KMS-11 (cell line): ENCODE measurements around the gene CD300LG.

Experiments used
- H2AFZ ChIP-seq: fragments of 200-600 bp; sonication (generic); 2 replicates; pipeline ENCODE4 v1.6.1; 2016; ENCODE audit warnings: antibody characterized with exemption, mixed run types, low read depth
- H3K27ac ChIP-seq: fragments of 200-600 bp; sonication (generic); 2 replicates; pipeline ENCODE4 v1.6.1; 2016; ENCODE audit warnings: mild to moderate bottlenecking, mixed run types
- H3K27me3 ChIP-seq: fragments of 200-600 bp; sonication (generic); 2 replicates; pipeline ENCODE4 v1.6.1; 2017; ENCODE audit warnings: mild to moderate bottlenecking, low read depth, mixed run types, moderate library complexity; ENCODE audit not compliant: insufficient read depth
- H3K36me3 ChIP-seq: fragments of 200-600 bp; sonication (generic); 2 replicates; pipeline ENCODE4 v1.6.1; 2017; ENCODE audit warnings: mild to moderate bottlenecking, mixed run types; ENCODE audit not compliant: insufficient read depth
- H3K4me1 ChIP-seq: fragments of 200-600 bp; sonication (generic); 2 replicates; pipeline ENCODE4 v1.6.1; 2016; ENCODE audit warnings: mild to moderate bottlenecking, low read depth, mixed run types; ENCODE audit not compliant: poor library complexity, severe bottlenecking
- H3K4me2 ChIP-seq: fragments of 200-600 bp; sonication (generic); 2 replicates; pipeline ENCODE4 v1.7.0; 2016; ENCODE audit warnings: mild to moderate bottlenecking, mixed run types
- H3K4me3 ChIP-seq: fragments of 200-600 bp; sonication (generic); IDR thresholded peaks from 2 replicates; pipeline ENCODE4 v1.6.1; 2017; ENCODE audit warnings: low read depth, low read length, mixed read lengths; ENCODE audit not compliant: insufficient read depth
- H3K79me2 ChIP-seq: fragments of 200-600 bp; sonication (generic); 2 replicates; pipeline ENCODE4 v1.6.1; 2016; ENCODE audit warnings: low read depth, mixed run types; ENCODE audit not compliant: insufficient read depth
- H3K9ac ChIP-seq: fragments of 200-600 bp; sonication (generic); 2 replicates; pipeline ENCODE4 v1.6.1; 2016; ENCODE audit warnings: mild to moderate bottlenecking, mixed run types
- H4K20me1 ChIP-seq: fragments of 200-600 bp; sonication (generic); 2 replicates; pipeline ENCODE4 v1.6.1; 2016; ENCODE audit warnings: mild to moderate bottlenecking, mixed run types; ENCODE audit not compliant: insufficient read depth
- CTCF ChIP-seq: fragments of 200-600 bp; sonication (generic); conservative IDR thresholded peaks from 2 replicates; pipeline ENCODE4 v1.6.1; 2017; ENCODE audit warnings: low read depth, mild to moderate bottlenecking, antibody characterized with exemption, low read length, moderate library complexity, mixed read lengths

Gene CD300LG

GRCh38 chr17:43874293-43874692 lies 27.3 kb downstream of the CD300LG start:
- Histone ChIP-seq H3K4me2 (no peak overlapping the region), H3K79me2 (no peaks in the 10 kb centered on the region), H3K27me3 (no peaks in the 10 kb centered on the region), H2AFZ (no peak overlapping the region), H4K20me1 (no peaks in the 10 kb centered on the region), H3K9ac (no peak overlapping the region), H3K27ac (no peak overlapping the region), H3K4me3 (no peak overlapping the region), H3K4me1 (no peaks in the 10 kb centered on the region), H3K36me3 (no peaks in the 10 kb centered on the region)
- no peak for TF ChIP-seq CTCF

GRCh38 chr17:43875476-43876147 lies 28.6 kb downstream of the CD300LG start:
- no peak overlapping the region for H3K4me3 ChIP-seq
- H3K4me2 ChIP-seq, result no peak overlapping the region
- H3K79me2 ChIP-seq, result no peaks in the 10 kb centered on the region
- no peak overlapping the region for H3K9ac ChIP-seq
- H3K27ac ChIP-seq, result no peak overlapping the region
- no peaks in the 10 kb centered on the region for H4K20me1 ChIP-seq
- no peak overlapping the region for H2AFZ ChIP-seq
- TF ChIP-seq CTCF, result no peak
- H3K36me3 ChIP-seq, result no peaks in the 10 kb centered on the region
- H3K27me3 ChIP-seq, result no peaks in the 10 kb centered on the region
- peaks cover 4% of the 10 kb centered on the region for H3K4me1 ChIP-seq

- Histone ChIP-seq H3K4me1 (peaks cover 4% of the 10 kb centered on the region), H3K4me2 (no peak overlapping the region), H4K20me1 (no peaks in the 10 kb centered on the region), H2AFZ (no peak overlapping the region), H3K36me3 (no peaks in the 10 kb centered on the region), H3K79me2 (no peaks in the 10 kb centered on the region), H3K9ac (no peak overlapping the region), H3K27me3 (no peaks in the 10 kb centered on the region), H3K4me3 (no peak overlapping the region), H3K27ac (no peak overlapping the region)
- no peak for TF ChIP-seq CTCF
These were observed 30.1 kb downstream of the CD300LG start for GRCh38 chr17:43877031-43877430.

- Histone ChIP-seq H3K79me2 (no peaks in the 10 kb centered on the region), H3K27ac (no peak overlapping the region), H3K4me3 (no peak overlapping the region), H3K9ac (no peak overlapping the region), H3K36me3 (no peaks in the 10 kb centered on the region), H3K4me2 (no peak overlapping the region), H4K20me1 (no peaks in the 10 kb centered on the region), H3K27me3 (no peaks in the 10 kb centered on the region), H3K4me1 (peaks cover 4% of the 10 kb centered on the region), H2AFZ (no peak overlapping the region)
- no peak for TF ChIP-seq CTCF
These were observed 30.6 kb downstream of the CD300LG start for GRCh38 chr17:43877451-43878155.
